ENCODE data around the gene ZC3H10. TPM values are rescaled to one million over a fixed set of nuclear protein-coding genes. Genes with fewer than 3 reads are reported as not detected.

The ZC3H10 gene
- total and polyA plus RNA-seq, 2 donors (not counting 3 experiments of a cell fraction or from before 2014, with no cell fraction given), result 2.6 to 10.1 TPM

GRCh38 chr12:56104109-56104814 is 13.8 kb upstream of the ZC3H10 start, which contains the start of gene PA2G4:
Gene PA2G4 (plus strand): TSS chr12:56104559. CDS start chr12:56104738, 179 bp downstream.
- Histone ChIP-seq H3K27me3 (ENCODE audit: control insufficient read depth in 2 of 2, insufficient read depth in 2 of 2, low read length in 2 of 2) (peaks cover 0 to 6% of the 10 kb centered on the region in 2 experiments), H3K9me3 (replicated peaks; ENCODE audit: control insufficient read depth, insufficient read depth, low read length) (no peaks in the 10 kb centered on the region), H3K9ac (replicated peaks; ENCODE audit: extremely low read depth, insufficient read depth, low read length) (peak within 1 kb of the TSS; percentile 70), H2AFZ (ENCODE audit: low read depth, low read length) (peak within 1 kb of the TSS; percentile 75), H3K27ac (ENCODE audit: insufficient read depth, low read depth, low read length) (peak within 1 kb of the TSS; percentile 60), H3K9me1 (replicated peaks; ENCODE audit: control insufficient read depth, extremely low read depth, insufficient read depth, low read length) (no peaks in the 10 kb centered on the region), H3K36me3 (ENCODE audit: control insufficient read depth in 2 of 2, extremely low read depth in 1 of 2, insufficient read depth in 2 of 2, low read length in 2 of 2) (peaks cover 7 to 9% of the 10 kb centered on the region in 2 experiments), H3K4me2 (ENCODE audit: insufficient read depth, low read length) (peak within 1 kb of the TSS; percentile 85), H3K4me3 (replicated peaks in 1 of 3; ENCODE audit: insufficient read depth in 1 of 3, low read depth in 1 of 3, low read length in 3 of 3) (peak within 1 kb of the TSS; percentile 49 to 85 (median 68)), H4K20me1 (replicated peaks; ENCODE audit: control insufficient read depth, extremely low read depth, insufficient read depth, low read length) (no peaks in the 10 kb centered on the region), H3K79me2 (ENCODE audit: control insufficient read depth, insufficient read depth, low read length) (peaks cover 35% of the 10 kb centered on the region), H3K4me1 (ENCODE audit: control insufficient read depth, extremely low read depth, insufficient read depth, low read length) (peaks cover 25% of the 10 kb centered on the region)
- ChIA-PET CTCF (interaction anchor here (0.6 to 5.3 kb wide), 21 partner anchors 9 to 364 kb away, joined by 3 to 59 read pairs (median 5); partner anchors contain the start of genes ERBB3, RAB5B, SMARCC2 and SUOX), POLR2A (interaction anchor here (0.5 to 3.3 kb wide), 15 partner anchors 9 to 275 kb away, joined by 3 to 37 read pairs (median 4); partner anchors contain the start of genes DNAJC14, ESYT1, RAB5B and RPL41)
- FAIRE-seq (peak; percentile 95), DNase-seq (ENCODE audit: low read depth, low spot score) (peak; percentile 99)
- BruUV-seq (replicated peaks), result no TSS peak
- no peak for TF ChIP-seq GATA2 (IDR thresholded peaks at IDR 0.05; ENCODE audit: insufficient read depth, insufficient read length, low read depth, low read length)
- TF ChIP-seq MYC (IDR thresholded peaks at IDR 0.05; ENCODE audit: low read depth, low read length), result peak; percentile 8
- TF ChIP-seq POLR2AphosphoS5 (IDR thresholded peaks at IDR 0.05; ENCODE audit: insufficient read depth, low read depth, low read length), result peak; percentile 64
- TF ChIP-seq MAX (IDR thresholded peaks at IDR 0.05; ENCODE audit: insufficient read depth, insufficient read length), result peak; percentile 74
- peak; percentile 96 for TF ChIP-seq POLR2A (IDR thresholded peaks at IDR 0.05; ENCODE audit: low read depth, low read length)
- intact Hi-C loops (cut with micrococcal nuclease), result loop anchor here (1.0 to 2.0 kb wide), 6 partner anchors 12 to 365 kb away; partner anchors contain the start of gene RPL41
- dilution Hi-C loops (cut with MboI; ENCODE audit: extremely low pct_ligation_motif_present, low sequenced_read_pairs), result no loop called here

All from endothelial cell of umbilical vein (primary cell).